PC-3 (cell line): ENCODE data around the gene ESPNL. TPM values are rescaled to one million over a fixed set of nuclear protein-coding genes. Genes with fewer than 3 reads are reported as not detected.
A peak's percentile ranks its signal among the peaks of the same experiment; 100 is the strongest.

Source experiments
- ATAC-seq: fragments of 200-7000 bp; cut with Tn5 transposase; 2 replicates; pipeline ENCODE4 v1.9.1; 2020; ENCODE audit warnings: mild to moderate bottlenecking, moderate library complexity
- BruUV-seq: library from RNA; stranded (reverse); fragments of 400-500 nt; replicated peaks from 2 replicates; lab custom pipeline; 2021; lab: Mats Ljungman, UMichigan
- CTCF ChIA-PET: fragments of 300-600 bp; sonication (Branson Sonifier 250); formaldehyde crosslinking; loops from one replicate; lab custom pipeline; 2022; ENCODE audit warnings: antibody characterized with exemption; lab: Charles Lee
- POLR2A ChIA-PET: fragments of 300-600 bp; sonication (Branson Sonifier 250); formaldehyde crosslinking; loops from one replicate; lab custom pipeline; 2022; ENCODE audit warnings: antibody characterized with exemption; ENCODE audit not compliant: unreplicated experiment; lab: Charles Lee
- DNase-seq: peaks from one replicate; pipeline ENCODE4 v3.0.0-alpha.2; 2015
- H2AFZ ChIP-seq: fragments of 300-600 bp; sonication (generic); 2 replicates; pipeline ENCODE4 v1.6.0; 2016; ENCODE audit warnings: antibody characterized with exemption, low read length
- H3F3A ChIP-seq: fragments of 300-600 bp; sonication (generic); one replicate; pipeline ENCODE4 v1.6.0; 2017; ENCODE audit warnings: antibody characterized with exemption, low read length, control low read depth, mild to moderate bottlenecking; ENCODE audit not compliant: unreplicated experiment
- H3K27ac ChIP-seq: fragments of 300-600 bp; sonication (generic); 2 replicates; pipeline ENCODE4 v1.5.1; 2016; ENCODE audit warnings: mild to moderate bottlenecking, low read length
- H3K27me3 ChIP-seq: fragments of 300-600 bp; sonication (generic); 2 replicates; pipeline ENCODE4 v1.6.1; 2016; ENCODE audit warnings: low read length, mixed read lengths
- H3K36me3 ChIP-seq: fragments of 300-600 bp; sonication (generic); 2 replicates; pipeline ENCODE4 v1.6.1; 2016; ENCODE audit warnings: low read depth, mixed run types, low read length, mixed read lengths
- H3K4me1 ChIP-seq: fragments of 300-600 bp; sonication (generic); 2 replicates; pipeline ENCODE4 v1.5.1; 2016; ENCODE audit warnings: low read length; ENCODE audit not compliant: insufficient read depth
- H3K4me2 ChIP-seq: fragments of 300-600 bp; sonication (generic); 2 replicates; pipeline ENCODE4 v1.6.0; 2016; ENCODE audit warnings: low read length
- H3K4me3 ChIP-seq: fragments of 300-600 bp; sonication (generic); 2 replicates; pipeline ENCODE4 v1.5.1; 2016; ENCODE audit warnings: mild to moderate bottlenecking, low read length, mixed read lengths
- H3K79me2 ChIP-seq: fragments of 300-600 bp; sonication (generic); 2 replicates; pipeline ENCODE4 v1.6.1; 2017; ENCODE audit warnings: low read length, mixed read lengths
- H3K9ac ChIP-seq: fragments of 300-600 bp; sonication (generic); 2 replicates; pipeline ENCODE4 v1.6.0; 2016; ENCODE audit warnings: mild to moderate bottlenecking, low read length
- H3K9me2 ChIP-seq: fragments of 300-600 bp; sonication (generic); replicated peaks from 2 replicates; pipeline ENCODE4 v1.6.1; 2016; ENCODE audit warnings: mixed run types, low read length, mixed read lengths
- H3K9me3 ChIP-seq: fragments of 300-600 bp; sonication (generic); 2 replicates; pipeline ENCODE4 v1.6.1; 2016; ENCODE audit warnings: low read length, mixed read lengths
- H4K20me1 ChIP-seq: fragments of 300-600 bp; sonication (generic); 2 replicates; pipeline ENCODE4 v1.6.1; 2016; ENCODE audit warnings: low read length, mixed read lengths
- CTCF ChIP-seq: fragments of 300-600 bp; sonication (generic); conservative IDR thresholded peaks from 2 replicates; pipeline ENCODE4 v1.5.1; 2017; ENCODE audit warnings: antibody characterized with exemption, low read depth, mild to moderate bottlenecking, low read length
- EZH2 ChIP-seq: fragments of 300-600 bp; sonication (generic); IDR thresholded peaks from one replicate; pipeline ENCODE4 v1.6.1; 2017; ENCODE audit warnings: antibody characterized with exemption, mild to moderate bottlenecking, low read length; ENCODE audit not compliant: unreplicated experiment
- EZH2phosphoT487 ChIP-seq: fragments of 300-600 bp; sonication (generic); IDR thresholded peaks from 2 replicates; pipeline ENCODE4 v1.6.1; 2018; ENCODE audit warnings: mild to moderate bottlenecking, antibody characterized with exemption, low read length, borderline replicate concordance
- intact Hi-C: fragments of 100-400 bp; cut with micrococcal nuclease; formaldehyde crosslinking; loops from 2 replicates; pipeline ENCODE4 v1.9.0; 2023
- total RNA-seq: library from RNA; depleted of rRNA; stranded (reverse); fragments of >200 nt; gene quantifications from 2 replicates; pipeline ENCODE4 v1.2.3, GENCODE V29; 2014

Gene ESPNL
- total RNA-seq, 1 experiment from 2014 or later: not detected

GRCh38 chr2:238097988-238098871 lies 1.9 kb upstream of the ESPNL start:
- Histone ChIP-seq H3K9me3 (no peaks in the 10 kb centered on the region), H3K4me2 (peak overlapping the region; percentile 55), H3K27ac (peak overlapping the region; percentile 60), H3K36me3 (no peaks in the 10 kb centered on the region), H3F3A (no peaks in the 10 kb centered on the region), H3K9ac (no peak overlapping the region), H4K20me1 (no peaks in the 10 kb centered on the region), H2AFZ (peak overlapping the region; percentile 44; the same call in 1 of the 2 replicates), H3K4me3 (no peak overlapping the region), H3K79me2 (no peaks in the 10 kb centered on the region), H3K9me2 (no peaks in the 10 kb centered on the region), H3K27me3 (no peaks in the 10 kb centered on the region), H3K4me1 (peaks cover 11% of the 10 kb centered on the region)
- peak; percentile 91 for ATAC-seq
- intact Hi-C loops: loop anchor here (1.0 kb wide), 1 partner anchor 23 kb away; no protein-coding TSS in a partner anchor
- DNase-seq: peak; percentile 68
- no TSS peak for BruUV-seq
- no peak for TF ChIP-seq EZH2
- no peak for TF ChIP-seq EZH2phosphoT487
- no peak for TF ChIP-seq CTCF
- POLR2A ChIA-PET: no interaction called here
- CTCF ChIA-PET: interaction anchor here (0.5 kb wide), 1 partner anchor 425 kb away, joined by 4 read pairs; no protein-coding TSS in a partner anchor

GRCh38 chr2:238098901-238099713 lies 1.0 kb upstream of the ESPNL start:
- Histone ChIP-seq H3K9me3 (no peaks in the 10 kb centered on the region), H3K4me3 (no peak overlapping the region), H3K9me2 (no peaks in the 10 kb centered on the region), H3K27ac (peak overlapping the region; percentile 60), H4K20me1 (no peaks in the 10 kb centered on the region), H3K4me1 (peaks cover 11% of the 10 kb centered on the region), H3K27me3 (no peaks in the 10 kb centered on the region), H3K9ac (no peak overlapping the region), H2AFZ (peak overlapping the region; percentile 44; the same call in 1 of the 2 replicates), H3K4me2 (peak overlapping the region; percentile 55), H3F3A (no peaks in the 10 kb centered on the region), H3K36me3 (no peaks in the 10 kb centered on the region), H3K79me2 (no peaks in the 10 kb centered on the region)
- DNase-seq (peak; percentile 50), ATAC-seq (peak; percentile 39)
- no TSS peak for BruUV-seq
- ChIA-PET POLR2A (no interaction called here), CTCF (interaction anchor here (0.5 kb wide), 1 partner anchor 425 kb away, joined by 4 read pairs; no protein-coding TSS in a partner anchor)
- intact Hi-C loops: loop anchor here (1.0 kb wide), 1 partner anchor 24 kb away; no protein-coding TSS in a partner anchor
- TF ChIP-seq EZH2 (no peak), CTCF (no peak), EZH2phosphoT487 (no peak)
